Activated naive CD8-positive, alpha-beta T cell treated with anti-CD3 and anti-CD28 coated beads, Interleukin-2, amount 50 U/mL, for 16 hours (primary cell): ENCODE data around the gene LHFPL6.

ENCODE experiments used
- DNase-seq: peaks from one replicate; pipeline ENCODE4 v3.0.0-alpha.2; 2020; ENCODE audit warnings: low read depth, low spot score

The LHFPL6 gene

GRCh38 chr13:39556866-39557265 lies 46.1 kb downstream of the LHFPL6 start:
- DNase-seq, result no peak

GRCh38 chr13:39554371-39554770 lies 48.6 kb downstream of the LHFPL6 start:
- DNase-seq, result no peak

GRCh38 chr13:39552246-39552645 lies 50.7 kb downstream of the LHFPL6 start:
- DNase-seq, result no peak

- no peak for DNase-seq
Observed at GRCh38 chr13:39550931-39551330, 52.1 kb downstream of the LHFPL6 start.

GRCh38 chr13:39547108-39547507 lies 55.9 kb downstream of the LHFPL6 start:
- no peak for DNase-seq

- no peak for DNase-seq
Observed at GRCh38 chr13:39542361-39542760, 60.6 kb downstream of the LHFPL6 start.

- no peak for DNase-seq
Observed at GRCh38 chr13:39540929-39541605, 61.9 kb downstream of the LHFPL6 start.

- DNase-seq, result no peak
Observed at GRCh38 chr13:39538816-39539790, 63.9 kb downstream of the LHFPL6 start.

GRCh38 chr13:39536906-39537305 lies 66.1 kb downstream of the LHFPL6 start:
- DNase-seq, result no peak

GRCh38 chr13:39536274-39536673 lies 66.7 kb downstream of the LHFPL6 start:
- no peak for DNase-seq

- no peak for DNase-seq
Observed at GRCh38 chr13:39533651-39534150, 69.3 kb downstream of the LHFPL6 start.

- DNase-seq, result no peak
Observed at GRCh38 chr13:39531646-39532045, 71.3 kb downstream of the LHFPL6 start.

- no peak for DNase-seq
Observed at GRCh38 chr13:39530916-39531315, 72.1 kb downstream of the LHFPL6 start.

- no peak for DNase-seq
Observed at GRCh38 chr13:39528661-39528980, 74.4 kb downstream of the LHFPL6 start.

- DNase-seq, result no peak
Observed at GRCh38 chr13:39527961-39528660, 74.9 kb downstream of the LHFPL6 start.

GRCh38 chr13:39527301-39527700 lies 75.7 kb downstream of the LHFPL6 start:
- DNase-seq, result no peak

GRCh38 chr13:39526499-39526898 lies 76.5 kb downstream of the LHFPL6 start:
- DNase-seq, result no peak

GRCh38 chr13:39525506-39525905 lies 77.5 kb downstream of the LHFPL6 start:
- no peak for DNase-seq

- no peak for DNase-seq
Observed at GRCh38 chr13:39524795-39525194, 78.2 kb downstream of the LHFPL6 start.

- DNase-seq, result no peak
Observed at GRCh38 chr13:39522329-39522728, 80.7 kb downstream of the LHFPL6 start.

GRCh38 chr13:39521701-39522100 lies 81.3 kb downstream of the LHFPL6 start:
- no peak for DNase-seq

- no peak for DNase-seq
Observed at GRCh38 chr13:39516096-39516495, 86.9 kb downstream of the LHFPL6 start.
